GM19025 (cell line): ENCODE measurements around the gene STPG1.

ENCODE experiments used
- ATAC-seq: cut with Tn5 transposase; IDR thresholded peaks from one replicate; pipeline ENCODE4 v1.9.1; 2021; ENCODE audit warnings: mild to moderate bottlenecking, low read depth, moderate library complexity; ENCODE audit not compliant: unreplicated experiment

STPG1 gene

DNA sequence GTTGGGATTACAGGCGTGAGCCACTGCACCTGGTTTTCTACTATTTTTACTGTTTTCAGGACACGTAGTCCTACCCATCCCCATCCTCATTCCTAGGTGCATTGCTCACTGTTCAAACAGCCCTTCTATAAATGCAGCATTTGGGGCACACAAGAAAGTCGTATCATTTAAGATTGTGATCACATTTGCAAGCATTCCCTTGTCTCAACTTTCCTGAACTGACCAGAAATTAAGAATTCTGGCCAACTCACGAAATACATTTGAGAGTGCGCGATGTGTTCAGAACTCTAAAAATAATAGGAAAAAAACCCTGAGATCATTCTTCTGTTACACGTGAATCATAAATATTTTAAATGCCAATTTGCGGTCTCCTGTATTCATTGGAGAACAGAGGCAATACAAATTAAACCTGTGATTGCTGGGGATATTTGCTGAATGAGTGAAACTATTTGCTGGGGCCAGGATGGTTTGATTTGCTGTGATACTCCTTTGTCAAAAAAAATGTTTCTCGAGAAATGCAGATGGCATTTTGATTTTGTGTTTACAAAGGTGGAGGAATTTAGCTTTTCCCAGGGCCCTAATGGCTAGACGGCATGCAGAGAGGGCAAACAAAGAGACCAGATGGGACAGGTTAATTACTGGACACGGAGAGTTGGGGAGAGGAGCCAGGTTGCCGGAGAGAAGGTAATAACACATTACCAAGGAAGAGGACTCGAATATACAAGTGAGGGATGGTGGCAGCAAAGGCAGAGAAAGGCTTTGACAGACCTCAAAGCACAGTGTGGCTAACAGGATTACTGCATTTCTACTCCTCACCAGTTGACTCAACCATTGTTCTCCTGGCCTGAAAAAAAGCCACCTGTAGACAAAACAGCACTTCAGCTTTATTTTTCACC lies 38.4 kb downstream of the STPG1 start:
- ATAC-seq: no peak

DNA sequence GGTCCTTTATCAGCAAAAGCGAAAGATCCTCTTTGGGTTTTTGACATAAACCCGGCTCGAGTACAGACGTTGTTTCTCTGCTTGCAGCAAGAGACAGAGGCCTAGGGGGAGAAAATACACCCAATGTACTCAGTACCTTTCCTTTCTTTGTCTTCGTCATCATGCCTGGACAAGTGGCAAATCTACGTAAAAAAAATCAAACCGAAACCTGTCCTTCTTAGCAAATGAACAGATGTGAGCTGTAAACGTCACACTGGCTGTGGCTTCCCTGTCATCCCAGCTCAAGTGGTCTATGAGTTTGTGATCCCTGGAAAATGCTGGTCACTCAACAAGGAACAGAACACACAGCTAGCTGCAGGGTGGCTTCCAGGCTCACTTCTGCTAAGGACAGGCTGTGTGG lies 39.9 kb downstream of the STPG1 start:
- ATAC-seq: no peak

DNA sequence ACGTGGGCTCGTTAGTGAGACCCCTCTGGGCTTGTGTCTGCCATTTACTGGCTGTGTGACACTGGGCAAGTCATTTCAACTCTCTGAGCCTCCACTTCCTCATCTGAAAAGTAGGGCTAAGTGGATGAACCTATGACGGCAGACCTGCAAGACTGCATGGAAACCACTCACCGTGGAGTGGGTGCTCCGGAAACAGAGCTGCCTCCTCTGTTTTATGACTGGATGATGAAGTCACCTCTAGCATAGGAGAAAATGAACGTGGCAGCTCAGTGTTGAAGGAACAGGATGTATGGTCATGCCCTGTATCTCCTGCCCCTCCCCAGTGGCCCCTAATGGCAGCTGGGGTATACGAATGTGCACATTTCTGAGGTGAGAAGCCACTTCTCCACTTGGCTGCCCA lies 40.5 kb downstream of the STPG1 start:
- ATAC-seq: no peak

DNA sequence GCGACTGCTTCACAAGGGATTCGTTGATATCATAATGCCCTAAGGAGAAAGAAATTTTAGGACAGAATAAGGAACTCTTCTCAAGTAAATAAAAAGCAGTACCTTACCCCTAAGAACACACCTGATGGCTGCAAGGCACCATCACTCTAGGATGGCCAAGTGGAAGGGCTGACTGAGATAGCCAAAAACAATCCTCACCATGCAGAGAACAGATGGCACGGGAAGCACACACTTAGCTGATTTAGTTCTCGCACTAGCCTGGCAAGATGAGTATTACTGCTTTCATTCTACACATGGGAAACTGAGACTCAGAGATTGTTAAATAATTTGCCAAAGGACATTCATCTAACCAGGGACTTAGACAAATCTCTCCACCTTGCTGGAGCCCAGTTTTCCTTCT lies 43.8 kb downstream of the STPG1 start:
- ATAC-seq: no peak

DNA sequence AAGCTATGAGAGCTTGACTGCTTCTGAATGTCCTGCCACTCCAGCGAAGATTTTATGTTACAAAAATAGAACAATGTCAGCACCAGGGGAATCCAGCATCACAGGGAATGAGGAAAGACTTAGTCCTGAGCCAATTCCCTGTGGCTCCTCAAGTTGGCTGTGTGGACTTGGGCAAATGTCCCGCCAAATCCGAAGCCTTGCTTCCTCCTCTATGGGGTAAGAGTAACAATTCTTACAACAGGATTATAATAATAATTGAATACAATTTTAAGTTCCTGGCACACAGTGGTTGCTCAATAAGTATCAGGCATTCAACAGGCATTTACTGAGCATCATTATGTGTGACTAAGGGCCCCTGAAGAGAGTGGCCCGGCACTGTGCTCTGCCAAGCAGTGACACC lies 44.4 kb downstream of the STPG1 start:
- no peak for ATAC-seq

DNA sequence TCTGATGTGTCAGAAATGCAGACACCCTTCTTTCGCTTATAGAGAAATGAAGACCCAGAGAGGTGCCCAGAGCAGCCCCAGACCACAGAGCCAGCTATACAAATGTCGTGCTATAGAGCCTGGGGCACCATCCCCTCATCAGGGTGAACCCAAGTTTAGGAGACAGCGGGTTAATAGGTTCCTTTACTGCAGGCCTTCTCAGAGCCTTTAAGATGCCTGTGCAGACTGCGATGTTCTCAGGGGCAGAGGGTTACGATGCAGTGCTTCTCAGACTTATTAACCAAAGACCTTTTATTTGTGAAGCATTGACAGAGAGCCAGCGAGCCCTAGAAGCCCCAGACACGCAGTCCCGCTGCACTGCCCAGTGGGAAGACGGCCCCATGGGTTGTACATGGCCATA lies 46.9 kb downstream of the STPG1 start:
- no peak for ATAC-seq

DNA sequence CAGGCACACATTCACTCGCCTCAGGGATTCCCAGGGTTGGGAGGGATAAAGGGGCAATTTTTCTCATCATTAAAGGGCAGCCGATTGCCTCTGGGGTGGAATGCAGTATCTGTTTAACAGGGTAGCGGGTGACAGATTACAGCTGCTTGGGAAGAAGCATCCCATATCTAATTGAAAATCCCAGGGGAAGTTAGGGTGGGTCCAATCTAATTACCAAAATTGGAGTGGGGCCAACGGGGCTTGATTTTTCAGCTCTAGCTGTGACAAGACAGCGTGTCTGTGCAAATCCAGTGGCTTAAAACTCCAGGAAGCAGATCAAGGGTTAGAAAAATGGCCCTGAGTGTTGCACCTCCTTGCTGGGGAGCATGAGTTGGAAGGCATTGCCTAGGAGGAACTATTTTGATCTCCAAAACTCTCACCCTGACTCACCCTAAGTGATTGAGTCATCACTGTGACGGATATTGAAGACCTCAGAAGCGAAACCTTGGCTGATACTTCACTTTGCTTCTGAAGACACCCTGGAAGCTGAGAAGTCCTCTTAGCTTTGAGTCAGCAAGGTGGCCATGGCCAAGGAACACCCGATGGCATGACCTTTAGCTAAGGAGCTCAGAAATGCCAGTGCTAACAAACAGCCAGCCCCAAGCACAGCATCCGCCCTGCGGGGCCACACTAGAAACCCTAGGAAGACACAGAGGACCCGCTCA lies 48.5 kb downstream of the STPG1 start:
- ATAC-seq: no peak

DNA sequence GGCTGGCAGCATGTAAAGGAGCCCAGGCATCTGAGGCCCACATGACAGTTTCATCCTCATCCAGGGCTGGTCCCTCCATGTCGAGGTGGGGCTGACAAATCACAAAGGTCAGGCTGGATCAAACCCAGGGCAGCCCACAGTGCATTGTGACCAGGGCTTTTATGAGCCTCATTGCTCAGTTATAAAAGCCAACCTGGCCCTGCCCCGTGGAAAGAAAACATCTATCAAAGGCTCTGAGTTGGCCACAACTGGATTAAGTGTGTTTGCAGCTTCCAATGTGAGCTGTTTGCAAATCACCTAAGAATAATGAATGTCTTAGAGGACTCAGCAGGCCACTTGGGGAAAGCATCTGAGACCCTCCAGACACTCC lies 49.0 kb downstream of the STPG1 start:
- ATAC-seq: no peak

DNA sequence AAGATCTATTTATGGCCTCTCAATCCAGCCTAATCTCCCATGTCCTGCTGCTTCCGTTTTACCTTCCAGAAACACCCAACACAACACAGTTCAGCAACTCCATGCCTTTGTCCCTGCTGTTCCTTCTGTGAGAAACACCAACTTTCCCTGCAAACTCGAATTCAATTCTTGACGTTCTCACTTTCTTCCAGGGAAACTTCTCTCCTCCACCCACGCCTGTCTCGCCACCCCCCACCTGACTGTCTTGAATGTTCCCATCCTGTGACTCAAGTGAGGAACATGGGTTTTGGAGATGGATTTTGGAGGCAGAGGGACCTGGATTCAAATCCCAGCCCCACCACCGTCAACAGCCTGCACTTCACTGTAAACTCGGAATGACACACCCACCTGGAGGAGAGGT lies 49.6 kb downstream of the STPG1 start:
- no peak for ATAC-seq

DNA sequence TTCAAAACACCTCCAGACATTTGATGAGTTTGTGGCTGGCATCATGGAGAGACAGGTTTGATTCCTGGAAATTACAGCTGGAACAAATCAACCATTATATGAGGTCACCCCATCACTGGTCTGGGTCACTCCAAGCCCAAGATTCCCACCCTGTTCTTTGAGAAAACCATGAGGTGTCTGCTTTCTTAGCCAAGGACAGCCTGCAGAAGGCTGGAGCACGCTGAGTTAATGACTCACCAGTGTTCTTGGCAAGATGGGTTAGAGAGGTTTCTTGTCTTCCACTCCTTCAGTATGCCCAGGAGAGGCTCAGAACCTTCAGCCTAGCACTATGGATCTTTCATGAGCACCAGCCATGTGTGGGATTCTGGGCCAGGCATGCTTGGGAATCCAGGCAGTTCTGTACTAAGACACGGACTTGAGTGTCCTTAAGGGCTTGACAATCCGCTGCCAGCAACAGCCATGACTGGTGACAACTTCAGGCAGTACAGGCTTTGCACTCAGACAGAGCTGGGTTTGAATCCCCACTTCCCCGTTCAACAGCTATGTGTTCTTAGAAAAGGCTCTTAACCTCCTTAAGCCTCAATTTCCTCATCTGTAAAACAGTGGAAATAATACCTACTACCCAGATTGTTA lies 50.5 kb downstream of the STPG1 start:
- ATAC-seq: no peak

DNA sequence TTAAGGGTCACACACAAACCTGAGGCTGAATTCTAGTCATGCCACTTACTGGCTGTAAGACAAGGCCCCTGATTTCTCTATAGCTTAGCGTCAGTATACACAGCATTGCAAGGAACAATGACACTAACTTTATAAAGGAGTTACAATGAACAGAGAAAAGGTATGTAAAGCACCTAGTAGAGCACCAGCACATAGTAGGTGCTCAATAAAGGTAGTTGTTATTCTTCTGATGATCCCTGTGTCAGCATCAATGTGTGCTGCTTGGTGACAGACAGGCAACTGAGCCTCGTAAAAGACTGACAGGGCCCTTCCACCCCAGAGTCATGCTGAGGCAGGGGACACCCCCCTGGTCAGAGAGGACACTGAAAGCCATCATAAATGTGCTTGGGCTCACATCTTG lies 51.2 kb downstream of the STPG1 start:
- ATAC-seq: no peak

DNA sequence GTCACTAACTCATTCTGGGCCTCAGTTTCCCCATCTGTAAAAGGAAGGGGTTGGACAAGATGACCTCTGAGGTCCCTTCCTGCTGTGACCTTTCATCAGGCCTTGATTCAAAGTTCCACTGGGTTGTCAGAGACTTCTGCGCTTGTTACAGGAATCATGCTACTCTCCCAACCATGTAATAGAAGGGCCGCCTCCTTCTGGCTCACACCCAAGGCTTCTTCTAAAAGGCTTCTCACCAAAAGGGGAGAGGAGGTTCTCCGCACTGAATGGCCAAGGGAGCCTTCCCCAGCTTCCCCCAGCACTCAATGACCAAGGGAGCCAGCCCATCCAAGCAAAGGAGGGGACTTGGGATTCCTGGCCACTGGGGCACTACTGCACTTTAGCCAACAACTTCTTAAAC lies 51.8 kb downstream of the STPG1 start:
- no peak for ATAC-seq

DNA sequence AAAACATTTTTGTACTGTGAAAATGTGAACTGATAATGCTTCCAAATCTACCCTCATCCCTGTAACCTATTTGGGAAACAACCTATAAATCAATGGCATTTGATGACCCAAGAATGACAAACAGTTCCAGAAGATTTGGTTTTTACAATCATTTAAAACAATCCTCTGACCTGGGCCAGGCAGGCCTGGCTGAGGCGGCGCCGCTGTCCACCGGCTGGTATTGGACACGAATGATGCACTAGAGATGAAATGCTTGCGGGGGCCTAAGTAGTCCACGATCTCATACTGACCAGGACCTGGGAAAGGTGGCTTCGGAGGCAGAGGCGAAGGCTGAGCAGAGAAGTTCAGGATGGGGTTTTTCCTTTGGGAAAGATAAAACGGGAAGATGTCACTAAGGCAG lies 52.9 kb downstream of the STPG1 start:
- no peak for ATAC-seq

DNA sequence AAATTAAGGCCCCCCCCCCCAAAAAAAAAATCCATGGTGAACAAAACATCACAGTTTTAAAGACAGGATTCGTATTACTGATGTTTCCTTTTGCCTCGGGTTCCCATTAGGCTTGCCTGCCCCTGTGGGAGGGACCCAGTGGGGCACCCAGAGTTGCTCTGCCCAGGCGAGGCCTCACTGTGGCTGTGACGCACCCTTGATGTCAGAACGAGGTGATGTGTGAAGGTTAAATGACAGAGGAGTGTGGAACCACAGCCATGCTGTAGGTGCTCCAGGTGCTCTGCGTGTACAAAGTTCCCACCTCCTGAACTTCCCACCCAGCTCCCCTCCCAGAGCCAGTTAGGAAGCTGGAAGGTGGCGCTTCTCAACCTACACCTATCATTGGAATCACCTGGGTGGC lies 56.5 kb downstream of the STPG1 start:
- ATAC-seq: no peak

DNA sequence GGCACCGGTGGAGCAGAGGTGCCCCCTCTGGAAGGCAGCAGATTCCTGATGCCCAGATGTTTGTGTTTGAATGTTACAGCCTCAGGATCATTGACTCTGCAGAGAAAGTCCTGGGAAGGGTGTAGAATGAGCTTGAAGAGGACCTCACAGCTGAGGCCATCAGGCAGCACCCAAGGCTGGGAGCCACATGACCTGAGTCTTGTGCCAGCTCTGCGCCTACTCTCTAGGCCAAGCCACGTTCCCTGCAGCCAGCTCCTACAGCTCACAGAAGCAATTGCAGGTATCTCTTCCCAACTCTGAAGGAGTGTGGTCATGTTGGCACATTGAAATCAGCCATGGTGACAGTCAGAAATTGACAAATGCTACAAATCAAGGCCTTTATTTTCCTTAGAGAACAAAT lies 58.1 kb downstream of the STPG1 start:
- ATAC-seq: no peak

DNA sequence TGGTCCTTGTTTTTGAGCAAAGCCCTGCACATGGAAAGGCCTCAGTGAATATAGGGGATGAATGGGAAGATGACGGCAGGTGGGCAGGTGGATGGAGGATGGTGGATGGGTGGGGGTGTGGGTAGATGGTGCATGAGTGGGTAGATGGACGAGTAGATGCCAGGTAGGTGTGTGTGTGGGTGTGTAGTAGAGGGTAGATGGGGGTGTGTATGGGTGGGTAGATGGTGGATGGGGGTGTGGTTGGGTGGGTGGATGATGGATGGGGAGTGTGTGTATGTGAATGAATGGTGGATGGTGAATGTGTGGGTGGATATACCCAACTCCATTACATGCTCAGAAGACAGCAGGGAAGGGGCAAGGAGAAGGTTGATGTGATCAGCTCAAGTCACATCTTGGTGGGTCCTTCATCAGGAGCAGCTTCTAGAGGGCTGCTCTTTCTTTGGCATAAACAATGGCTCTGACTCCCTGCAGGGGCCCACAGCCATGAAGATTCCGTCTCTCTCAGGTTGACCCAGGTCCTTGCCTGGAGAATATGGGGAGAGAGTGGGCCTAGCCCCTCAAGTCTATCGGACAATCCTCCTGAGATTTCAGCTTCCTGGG lies 60.2 kb downstream of the STPG1 start:
- ATAC-seq: no peak

DNA sequence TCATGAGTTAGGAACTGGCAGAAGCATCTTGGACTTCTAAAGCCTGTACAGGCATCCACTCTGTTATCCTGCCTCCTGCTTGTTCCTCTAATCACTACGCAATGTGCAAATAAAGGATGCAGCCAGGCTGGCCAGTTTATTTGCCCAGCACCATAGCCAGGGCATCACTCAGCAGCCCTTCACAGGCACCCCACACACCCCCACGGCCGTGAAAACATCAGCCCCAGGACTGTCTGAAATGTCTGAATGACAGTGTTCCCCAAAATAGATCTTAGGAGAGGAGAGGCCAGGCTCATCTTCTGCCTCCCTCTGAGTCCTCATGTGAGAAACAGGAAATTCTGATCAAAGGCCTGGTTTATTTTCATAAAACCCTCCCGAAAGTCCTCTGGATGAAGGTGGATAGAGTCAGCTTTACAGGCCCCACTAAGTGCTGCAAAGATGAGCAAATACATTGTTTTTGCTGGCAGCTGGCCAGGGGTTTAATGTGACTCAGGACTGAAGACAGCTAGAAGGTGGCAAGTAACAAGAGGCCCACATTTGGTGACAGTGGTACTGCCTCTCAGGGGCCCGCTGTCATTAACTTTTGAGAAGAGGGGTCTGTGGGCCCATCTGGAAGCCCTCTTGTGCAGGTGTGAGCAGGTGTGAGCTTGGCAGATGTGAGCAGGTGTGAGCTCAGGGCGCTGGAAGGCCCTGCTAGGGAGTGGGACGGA lies 61.5 kb downstream of the STPG1 start:
- no peak for ATAC-seq

DNA sequence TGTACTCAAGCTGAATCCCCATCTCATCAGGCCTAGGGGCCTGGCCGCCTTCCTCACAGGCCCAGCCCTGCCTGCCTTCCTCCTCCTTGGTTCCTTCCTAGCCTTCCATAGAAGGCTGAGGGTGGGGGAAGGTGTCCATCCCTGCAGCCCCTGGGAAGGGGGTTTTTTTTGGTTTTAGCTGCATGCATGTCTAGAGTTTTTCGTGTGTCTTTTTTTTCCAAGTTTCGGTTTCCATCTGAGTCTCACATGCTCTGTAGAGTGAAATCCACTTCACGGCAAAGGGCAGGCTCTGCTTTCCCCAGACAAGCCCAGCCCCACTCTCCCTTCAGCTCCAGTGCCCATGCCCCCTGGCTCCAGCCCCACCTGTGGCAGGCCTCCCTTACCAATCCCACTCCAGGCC lies 62.3 kb downstream of the STPG1 start:
- no peak for ATAC-seq

DNA sequence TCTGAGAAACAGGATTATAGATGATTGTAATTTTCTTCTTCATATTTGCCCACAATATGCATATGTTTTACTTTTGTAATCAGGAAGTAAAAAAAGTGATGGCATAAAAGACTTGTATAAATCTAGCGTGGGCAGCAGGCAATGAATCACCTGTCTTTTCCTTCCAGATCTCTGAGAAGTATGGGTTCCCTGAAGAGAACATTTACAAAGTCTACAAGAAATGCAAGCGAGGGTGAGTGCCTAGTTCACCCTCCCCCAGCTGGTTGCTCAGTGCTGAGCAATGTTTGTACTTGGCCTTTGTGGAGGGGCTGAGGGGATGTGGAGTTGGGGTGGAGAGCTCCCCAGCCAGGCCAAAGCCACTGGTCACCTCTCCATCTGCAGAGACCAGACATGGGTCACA lies 63.7 kb downstream of the STPG1 start:
- no peak for ATAC-seq

DNA sequence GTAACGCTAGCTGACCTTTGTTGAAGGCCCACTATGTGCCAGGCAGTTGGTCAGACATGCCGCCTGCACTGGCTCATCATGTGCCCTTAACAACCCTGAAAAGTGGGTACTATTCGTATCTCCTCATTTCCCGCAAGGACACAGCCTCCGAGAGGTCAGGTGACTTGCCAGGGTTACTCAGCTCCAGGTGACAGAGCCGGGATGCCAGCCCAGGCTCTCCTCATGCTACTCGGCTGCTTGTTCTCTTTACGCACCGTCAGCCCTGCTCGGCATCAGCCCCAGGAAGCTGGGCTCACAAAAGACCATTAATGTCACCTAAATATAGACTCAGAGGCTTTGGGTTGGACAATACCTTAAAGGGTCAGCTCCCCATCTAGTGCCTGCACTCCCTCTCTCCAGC lies 65.4 kb downstream of the STPG1 start:
- no peak for ATAC-seq
